NCI-H2107 (cell line): ENCODE measurements around the gene RNF220.

ENCODE experiments used
- DNase-seq: peaks from one replicate; lab custom pipeline; 2025; lab: John Stamatoyannopoulos, UW

RNF220 gene

GRCh38 chr1:44436401-44437106 lies 31.5 kb downstream of the RNF220 start:
- DNase-seq, result no peak

- no peak for DNase-seq
Measured at GRCh38 chr1:44437107-44437716, 32.2 kb downstream of the RNF220 start.

GRCh38 chr1:44442791-44443190 lies 37.7 kb downstream of the RNF220 start:
- no peak for DNase-seq

DNA sequence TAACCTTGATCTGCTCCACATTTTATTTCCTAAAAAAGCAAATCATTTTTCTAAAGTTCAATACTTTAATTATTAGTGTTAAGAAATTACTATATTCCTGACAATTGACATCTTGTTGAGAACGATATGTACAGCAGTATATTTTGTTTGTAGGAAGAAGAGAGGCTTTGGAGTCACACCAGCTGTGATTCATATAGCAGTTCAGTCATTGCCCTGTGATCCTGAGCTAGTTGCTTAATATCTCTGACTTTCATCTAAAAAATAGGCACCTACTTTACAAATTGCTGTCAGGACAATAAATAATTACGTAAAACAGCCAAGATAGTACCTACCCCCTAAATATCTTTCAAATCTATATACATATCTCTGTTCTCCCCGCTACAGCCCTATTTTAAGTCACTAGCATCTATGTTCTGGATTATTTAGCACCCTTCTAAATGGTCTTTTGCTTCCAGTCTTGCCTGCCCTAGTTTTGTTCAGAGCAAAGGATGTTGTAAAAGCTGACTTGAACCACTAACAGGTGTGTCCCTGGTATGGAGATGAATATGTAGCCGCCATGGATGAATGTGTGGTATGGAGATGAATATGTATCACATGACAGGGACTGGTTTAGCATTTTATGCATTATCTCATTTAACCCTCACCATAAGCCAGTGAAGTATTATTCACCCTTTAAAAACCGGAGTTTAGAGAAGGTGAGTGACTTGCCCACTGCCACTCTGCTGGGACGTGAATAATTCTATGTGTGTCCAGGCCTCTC lies 42.2 kb downstream of the RNF220 start:
- no peak for DNase-seq

- no peak for DNase-seq
Measured at GRCh38 chr1:44453798-44454349, 48.8 kb downstream of the RNF220 start.

GRCh38 chr1:44454704-44455103 lies 49.6 kb downstream of the RNF220 start:
- no peak for DNase-seq

GRCh38 chr1:44460107-44460882 lies 55.2 kb downstream of the RNF220 start:
- DNase-seq, result no peak

DNA sequence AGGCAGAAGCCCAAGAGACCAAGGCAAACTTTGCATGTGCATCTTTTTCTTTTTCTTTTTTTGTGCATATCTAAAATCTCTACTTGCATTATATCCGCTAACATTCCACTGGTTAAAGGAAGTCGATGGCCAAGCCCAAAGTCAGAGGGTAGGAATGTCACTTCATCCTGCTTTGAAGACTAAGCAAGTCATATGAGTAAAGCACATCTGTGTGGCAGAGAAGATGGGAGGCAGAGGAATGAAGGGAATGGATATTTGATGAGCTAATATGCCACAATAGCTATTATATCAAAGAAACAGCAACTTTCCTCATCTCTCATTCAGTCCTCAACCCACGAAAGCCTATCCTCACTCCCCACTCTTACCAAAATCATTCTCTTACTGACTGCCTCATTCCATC lies 59.3 kb downstream of the RNF220 start:
- no peak for DNase-seq

- DNase-seq, result no peak
Measured at GRCh38 chr1:44467566-44467965, 62.5 kb downstream of the RNF220 start.

DNA sequence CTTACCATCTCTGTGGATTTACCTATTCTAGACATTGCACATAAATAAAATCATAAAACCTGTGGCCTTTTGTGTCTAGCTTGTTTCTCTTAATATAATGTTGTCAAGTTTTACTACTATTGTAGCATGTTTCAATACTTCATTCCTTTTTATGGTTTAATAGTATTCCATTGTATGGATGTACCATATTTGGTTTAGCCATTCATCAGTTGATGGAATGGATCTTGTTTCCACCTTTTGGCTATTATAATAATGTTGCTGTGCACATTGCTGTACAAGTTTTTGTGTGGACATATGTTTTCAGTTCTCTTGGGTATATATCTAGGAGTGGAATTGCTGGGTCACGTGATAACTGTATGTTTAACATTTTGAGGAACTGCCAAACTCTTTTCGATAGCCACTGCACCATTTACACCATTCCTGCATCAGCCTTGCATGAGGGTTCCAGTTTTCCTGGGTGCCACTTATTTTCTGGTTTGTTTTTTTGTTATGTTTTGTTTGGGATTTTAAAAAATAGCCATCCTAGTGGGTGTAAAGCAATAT lies 66.9 kb downstream of the RNF220 start:
- no peak for DNase-seq

DNA sequence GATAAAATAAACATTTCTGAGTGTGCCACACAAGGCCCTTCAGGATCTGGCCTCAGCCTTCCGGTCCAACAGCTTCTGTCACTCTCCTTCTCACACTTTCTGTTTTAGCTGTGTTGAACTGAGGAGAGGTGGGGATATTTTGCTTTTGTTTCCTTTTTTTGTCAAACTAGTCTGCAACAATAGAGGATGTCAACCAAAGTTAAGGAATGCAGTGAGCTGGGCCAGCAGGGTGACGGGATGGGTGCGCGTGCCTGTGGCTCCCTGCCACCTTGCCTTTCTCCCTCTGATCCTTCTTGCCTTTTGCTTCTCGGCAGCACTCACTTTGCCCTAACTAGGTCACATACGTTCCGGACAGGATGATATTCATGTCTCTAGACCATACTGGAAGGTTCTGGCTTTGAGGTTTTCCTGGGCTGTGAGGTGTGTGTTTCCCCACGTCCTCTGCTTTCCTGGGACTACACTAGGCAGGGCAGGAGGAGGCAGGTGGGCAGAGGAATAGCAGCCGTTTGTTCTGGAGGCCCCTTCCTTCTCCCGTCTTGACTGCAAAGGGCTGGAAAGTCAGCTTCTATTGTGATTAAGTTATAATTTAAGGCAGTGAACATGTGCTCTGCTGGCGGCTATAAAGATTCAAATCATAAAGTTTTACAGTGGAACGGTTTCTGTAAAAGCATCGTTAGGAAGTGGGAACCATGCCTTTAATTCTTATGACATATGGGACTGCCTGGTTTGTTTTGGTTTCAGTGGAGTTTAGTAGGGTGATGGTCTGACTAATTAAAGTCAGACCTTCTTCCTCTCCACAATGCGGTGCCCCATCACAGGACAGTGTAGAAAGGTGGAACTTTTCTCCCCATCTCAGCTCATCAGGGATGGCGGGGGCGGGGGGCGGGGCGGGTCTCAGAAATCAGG lies 67.8 kb downstream of the RNF220 start:
- DNase-seq, result no peak

GRCh38 chr1:44476891-44477290 lies 71.8 kb downstream of the RNF220 start:
- DNase-seq, result no peak

GRCh38 chr1:44481701-44482100 lies 76.6 kb downstream of the RNF220 start:
- no peak for DNase-seq

- DNase-seq, result no peak
Measured at GRCh38 chr1:44483089-44483874, 78.2 kb downstream of the RNF220 start.

DNA sequence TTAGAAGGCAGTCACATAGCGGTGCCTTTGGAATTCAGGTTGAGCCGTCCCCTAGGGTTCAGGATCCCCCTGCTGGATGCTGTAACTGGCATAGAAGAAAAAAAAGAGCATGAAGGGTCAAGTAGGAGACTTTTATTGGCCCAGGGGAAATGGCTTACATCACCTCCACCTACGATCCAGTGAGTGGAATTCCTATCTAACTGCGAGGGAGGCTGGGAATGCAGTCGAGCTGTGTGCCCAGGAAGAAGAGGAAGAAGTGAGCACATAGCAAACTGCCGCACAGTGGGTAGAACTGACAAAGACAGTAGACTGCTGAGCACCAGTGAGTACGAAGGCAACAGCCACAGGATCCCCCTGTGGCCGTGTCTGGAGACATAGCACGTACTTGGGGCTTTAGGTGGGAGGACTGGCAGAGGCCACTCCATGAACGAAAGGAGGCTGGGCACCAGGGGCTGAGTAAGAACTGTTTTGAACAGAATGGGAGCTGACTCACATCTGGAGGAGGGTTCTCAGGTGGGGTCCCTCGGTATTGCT lies 79.2 kb downstream of the RNF220 start:
- DNase-seq, result no peak

DNA sequence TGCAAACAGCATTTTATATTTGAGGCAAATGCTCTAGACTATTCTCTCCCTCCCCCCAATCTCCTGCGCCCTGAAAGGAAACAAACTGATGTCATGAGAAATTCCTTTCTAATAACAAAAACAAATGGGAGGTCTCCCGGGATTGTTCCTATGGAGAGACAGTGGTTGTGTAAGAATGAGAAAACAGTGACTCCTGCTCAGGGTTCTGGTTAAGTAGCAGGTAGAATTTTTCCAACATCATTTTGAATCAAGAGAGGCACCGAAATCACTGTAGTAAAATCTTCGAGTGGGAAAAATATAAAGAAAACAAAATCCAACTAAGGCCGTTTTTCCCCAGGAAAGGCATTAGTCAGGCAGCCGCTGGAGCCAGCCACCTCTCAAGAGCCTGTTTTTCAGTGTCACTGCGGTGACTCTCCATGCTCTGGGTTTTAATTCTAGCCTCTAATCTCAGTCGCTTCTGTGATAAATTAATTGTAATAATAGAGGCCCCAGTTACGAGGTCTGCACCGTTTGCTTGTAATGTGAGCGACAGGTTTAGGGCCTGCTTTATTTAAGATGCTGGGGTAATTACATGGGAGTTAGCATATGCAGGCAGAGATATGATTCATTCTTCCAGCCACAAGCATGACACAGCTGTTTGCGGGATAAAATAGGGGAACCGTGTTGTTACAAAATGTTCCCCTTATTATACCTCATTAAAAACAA lies 80.3 kb downstream of the RNF220 start:
- no peak for DNase-seq

DNA sequence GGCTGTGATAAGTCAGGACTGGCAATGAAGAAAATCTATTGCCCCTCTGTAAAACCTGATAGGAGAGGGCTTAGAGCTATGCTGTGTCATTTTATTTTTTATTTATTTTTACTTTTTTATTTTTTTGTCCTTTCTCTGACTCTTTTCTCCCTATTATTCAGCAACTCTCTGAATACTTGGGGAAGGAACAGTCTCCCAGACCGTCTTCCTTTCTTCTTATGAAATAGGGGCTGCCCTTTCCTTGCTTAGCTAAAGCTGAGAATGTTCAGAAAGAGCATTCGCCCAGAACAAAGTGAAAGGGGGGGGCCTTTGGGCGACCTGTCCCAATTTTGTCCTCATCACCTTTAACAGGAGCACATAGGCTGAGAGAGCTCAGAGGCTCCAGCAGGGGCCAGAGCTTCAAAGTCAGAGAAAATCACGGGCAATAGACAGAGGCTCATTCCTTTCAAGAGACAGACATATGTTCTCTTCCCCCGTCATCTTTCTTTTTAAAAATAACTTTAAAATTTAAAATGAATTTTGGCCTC lies 80.9 kb downstream of the RNF220 start:
- DNase-seq, result no peak

DNA sequence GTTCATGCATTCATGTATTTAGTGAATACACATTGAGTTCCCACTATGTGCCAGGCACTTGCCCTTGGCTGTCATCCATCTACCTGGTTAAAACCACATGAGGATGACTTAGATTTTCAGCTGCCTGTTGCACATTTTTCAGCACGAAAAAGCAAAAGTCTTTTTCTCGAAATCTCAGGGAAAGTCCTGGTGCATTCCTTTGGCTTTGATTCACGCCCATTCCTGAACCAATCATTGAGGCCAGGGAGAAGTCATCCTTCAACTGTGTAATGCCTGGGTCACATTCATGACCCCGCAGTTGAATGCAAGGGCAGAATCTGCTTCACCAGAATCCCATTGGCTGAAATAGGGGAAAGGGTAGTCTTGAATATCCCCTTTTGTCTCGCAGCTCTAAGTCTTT lies 84.4 kb downstream of the RNF220 start:
- no peak for DNase-seq
